AG09309 (cell line): ENCODE measurements around the gene NNMT.

Experiments used
- DNase-seq: peaks from one replicate; pipeline ENCODE4 v3.0.0-alpha.2; 2010; ENCODE audit warnings: low read depth
- H3K4me3 ChIP-seq: 2 replicates; pipeline ENCODE4 v1.5.1; 2011; ENCODE audit warnings: mild to moderate bottlenecking, low read depth, low read length, moderate library complexity; ENCODE audit not compliant: control insufficient read depth
- TF ChIP-seq, protein P1 (sequence below): IDR thresholded peaks from 2 replicates; pipeline ENCODE4 v1.5.1; 2011; ENCODE audit warnings: mild to moderate bottlenecking, low read depth, low read length, inconsistent platforms; ENCODE audit not compliant: insufficient read depth, control insufficient read depth; ENCODE audit errors: missing control alignments

NNMT gene

DNA sequence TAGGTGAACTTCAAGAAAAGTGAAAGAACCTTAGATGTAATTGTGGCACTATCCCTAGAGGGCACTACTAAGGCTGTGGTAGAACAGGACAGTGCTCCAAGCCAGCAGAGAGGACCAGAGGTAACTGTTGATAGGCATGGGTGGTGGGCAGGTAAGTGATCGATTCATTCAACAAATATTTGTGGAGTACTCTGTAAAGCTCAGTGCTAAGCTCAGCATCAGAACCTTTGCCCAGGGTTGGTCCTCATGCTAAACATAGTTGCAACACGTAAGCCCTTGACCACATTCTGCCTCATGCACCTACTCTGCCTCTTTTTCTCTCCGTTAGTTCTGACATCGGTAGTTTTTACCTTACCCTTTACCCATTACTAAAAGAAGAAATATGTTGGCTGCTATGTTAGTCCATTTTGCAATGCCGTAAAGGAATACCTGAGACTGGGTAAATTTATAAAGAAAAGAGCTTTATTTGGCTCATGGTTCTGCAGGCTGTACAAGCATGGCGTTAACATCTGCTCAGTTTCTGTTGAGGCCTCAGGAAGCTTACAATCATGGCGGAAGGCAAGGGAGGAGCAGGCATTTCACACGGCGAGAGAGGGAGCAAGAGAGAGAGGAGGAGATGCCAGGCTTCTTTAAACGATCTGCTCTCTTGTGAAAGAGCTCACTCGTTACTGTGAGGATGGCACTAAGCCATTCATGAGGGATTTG, 18.4 kb upstream of the NNMT start:
- TF ChIP-seq, protein P1, sequence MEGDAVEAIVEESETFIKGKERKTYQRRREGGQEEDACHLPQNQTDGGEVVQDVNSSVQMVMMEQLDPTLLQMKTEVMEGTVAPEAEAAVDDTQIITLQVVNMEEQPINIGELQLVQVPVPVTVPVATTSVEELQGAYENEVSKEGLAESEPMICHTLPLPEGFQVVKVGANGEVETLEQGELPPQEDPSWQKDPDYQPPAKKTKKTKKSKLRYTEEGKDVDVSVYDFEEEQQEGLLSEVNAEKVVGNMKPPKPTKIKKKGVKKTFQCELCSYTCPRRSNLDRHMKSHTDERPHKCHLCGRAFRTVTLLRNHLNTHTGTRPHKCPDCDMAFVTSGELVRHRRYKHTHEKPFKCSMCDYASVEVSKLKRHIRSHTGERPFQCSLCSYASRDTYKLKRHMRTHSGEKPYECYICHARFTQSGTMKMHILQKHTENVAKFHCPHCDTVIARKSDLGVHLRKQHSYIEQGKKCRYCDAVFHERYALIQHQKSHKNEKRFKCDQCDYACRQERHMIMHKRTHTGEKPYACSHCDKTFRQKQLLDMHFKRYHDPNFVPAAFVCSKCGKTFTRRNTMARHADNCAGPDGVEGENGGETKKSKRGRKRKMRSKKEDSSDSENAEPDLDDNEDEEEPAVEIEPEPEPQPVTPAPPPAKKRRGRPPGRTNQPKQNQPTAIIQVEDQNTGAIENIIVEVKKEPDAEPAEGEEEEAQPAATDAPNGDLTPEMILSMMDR: no peak
- H3K4me3 ChIP-seq: no peak overlapping the region
- DNase-seq: no peak

DNA sequence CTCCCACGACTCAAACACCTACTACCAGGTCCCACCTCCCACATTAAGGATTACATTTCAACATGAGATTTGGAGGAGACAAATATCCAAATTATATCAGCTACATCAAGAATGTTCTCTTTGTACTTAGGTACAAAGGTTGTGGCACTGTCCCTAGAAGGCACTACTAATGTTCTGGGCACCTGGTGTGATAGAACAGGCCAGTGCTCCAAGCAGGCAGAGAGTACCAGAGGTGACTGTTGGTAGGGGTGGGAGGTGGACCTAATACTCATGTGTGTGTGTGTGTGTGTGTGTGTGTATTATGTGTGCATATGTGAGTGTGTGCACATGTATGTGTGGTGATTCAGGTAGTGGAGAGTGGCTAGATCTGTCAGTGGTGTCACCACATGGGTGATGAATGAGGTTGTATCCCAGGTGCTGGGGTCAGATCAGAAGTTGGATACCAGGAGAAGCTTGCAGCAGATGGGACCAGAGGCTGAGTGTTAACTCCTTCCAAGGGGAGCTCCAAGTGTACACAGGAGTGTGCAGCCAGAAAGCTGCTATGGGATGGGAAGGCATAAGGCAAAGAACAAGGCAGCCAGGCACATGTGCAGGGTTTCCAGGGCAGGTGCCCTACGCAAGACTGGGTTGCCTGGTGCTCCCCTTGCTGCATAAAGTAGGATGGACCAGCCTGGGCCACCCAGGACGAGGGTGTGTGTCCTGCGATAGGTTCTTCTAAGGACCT, 17.7 kb upstream of the NNMT start:
- DNase-seq: no peak
- TF ChIP-seq, protein P1: no peak
- H3K4me3 ChIP-seq: no peak overlapping the region

- no peak for DNase-seq
- TF ChIP-seq, protein P1: no peak
These were observed 16.2 kb upstream of the NNMT start for GRCh38 chr11:114279792-114280546.

GRCh38 chr11:114280696-114281095, 15.5 kb upstream of the NNMT start:
- DNase-seq: peak; percentile 79
- TF ChIP-seq, protein P1: peak; percentile 83

More at GRCh38 chr11:114279792-114280546, 16.2 kb upstream of the NNMT start:
- H3K4me3 ChIP-seq: no peak overlapping the region

GRCh38 chr11:114281388-114281956, 14.7 kb upstream of the NNMT start:
- DNase-seq: no peak
- TF ChIP-seq, protein P1: no peak
- no peak overlapping the region for H3K4me3 ChIP-seq

More at GRCh38 chr11:114280696-114281095, 15.5 kb upstream of the NNMT start:
- no peak overlapping the region for H3K4me3 ChIP-seq

GRCh38 chr11:114282488-114282887, 13.7 kb upstream of the NNMT start:
- TF ChIP-seq, protein P1: no peak
- H3K4me3 ChIP-seq: no peak overlapping the region
- no peak for DNase-seq
